ENCODE measurements around the gene PKD1L1. TPM values are rescaled to one million over a fixed set of nuclear protein-coding genes. Genes with fewer than 3 reads are reported as not detected.

PKD1L1 gene
- total RNA-seq, 1 experiment from 2014 or later: 0.07 TPM

GRCh38 chr7:47726047-47726726 lies 222.1 kb downstream of the PKD1L1 start (continued):
- TF ChIP-seq, protein P1, sequence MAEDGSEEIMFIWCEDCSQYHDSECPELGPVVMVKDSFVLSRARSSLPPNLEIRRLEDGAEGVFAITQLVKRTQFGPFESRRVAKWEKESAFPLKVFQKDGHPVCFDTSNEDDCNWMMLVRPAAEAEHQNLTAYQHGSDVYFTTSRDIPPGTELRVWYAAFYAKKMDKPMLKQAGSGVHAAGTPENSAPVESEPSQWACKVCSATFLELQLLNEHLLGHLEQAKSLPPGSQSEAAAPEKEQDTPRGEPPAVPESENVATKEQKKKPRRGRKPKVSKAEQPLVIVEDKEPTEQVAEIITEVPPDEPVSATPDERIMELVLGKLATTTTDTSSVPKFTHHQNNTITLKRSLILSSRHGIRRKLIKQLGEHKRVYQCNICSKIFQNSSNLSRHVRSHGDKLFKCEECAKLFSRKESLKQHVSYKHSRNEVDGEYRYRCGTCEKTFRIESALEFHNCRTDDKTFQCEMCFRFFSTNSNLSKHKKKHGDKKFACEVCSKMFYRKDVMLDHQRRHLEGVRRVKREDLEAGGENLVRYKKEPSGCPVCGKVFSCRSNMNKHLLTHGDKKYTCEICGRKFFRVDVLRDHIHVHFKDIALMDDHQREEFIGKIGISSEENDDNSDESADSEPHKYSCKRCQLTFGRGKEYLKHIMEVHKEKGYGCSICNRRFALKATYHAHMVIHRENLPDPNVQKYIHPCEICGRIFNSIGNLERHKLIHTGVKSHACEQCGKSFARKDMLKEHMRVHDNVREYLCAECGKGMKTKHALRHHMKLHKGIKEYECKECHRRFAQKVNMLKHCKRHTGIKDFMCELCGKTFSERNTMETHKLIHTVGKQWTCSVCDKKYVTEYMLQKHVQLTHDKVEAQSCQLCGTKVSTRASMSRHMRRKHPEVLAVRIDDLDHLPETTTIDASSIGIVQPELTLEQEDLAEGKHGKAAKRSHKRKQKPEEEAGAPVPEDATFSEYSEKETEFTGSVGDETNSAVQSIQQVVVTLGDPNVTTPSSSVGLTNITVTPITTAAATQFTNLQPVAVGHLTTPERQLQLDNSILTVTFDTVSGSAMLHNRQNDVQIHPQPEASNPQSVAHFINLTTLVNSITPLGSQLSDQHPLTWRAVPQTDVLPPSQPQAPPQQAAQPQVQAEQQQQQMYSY (CRISPR knock-in tag; IDR thresholded peaks at IDR 0.05): no peak
- no peak for TF ChIP-seq JAZF1 (CRISPR knock-in tag; IDR thresholded peaks at IDR 0.05)
- TF ChIP-seq ZNF416 (CRISPR knock-in tag; IDR thresholded peaks at IDR 0.05): no peak
- no peak for TF ChIP-seq FOXK1 (CRISPR knock-in tag; IDR thresholded peaks at IDR 0.05)

DNA sequence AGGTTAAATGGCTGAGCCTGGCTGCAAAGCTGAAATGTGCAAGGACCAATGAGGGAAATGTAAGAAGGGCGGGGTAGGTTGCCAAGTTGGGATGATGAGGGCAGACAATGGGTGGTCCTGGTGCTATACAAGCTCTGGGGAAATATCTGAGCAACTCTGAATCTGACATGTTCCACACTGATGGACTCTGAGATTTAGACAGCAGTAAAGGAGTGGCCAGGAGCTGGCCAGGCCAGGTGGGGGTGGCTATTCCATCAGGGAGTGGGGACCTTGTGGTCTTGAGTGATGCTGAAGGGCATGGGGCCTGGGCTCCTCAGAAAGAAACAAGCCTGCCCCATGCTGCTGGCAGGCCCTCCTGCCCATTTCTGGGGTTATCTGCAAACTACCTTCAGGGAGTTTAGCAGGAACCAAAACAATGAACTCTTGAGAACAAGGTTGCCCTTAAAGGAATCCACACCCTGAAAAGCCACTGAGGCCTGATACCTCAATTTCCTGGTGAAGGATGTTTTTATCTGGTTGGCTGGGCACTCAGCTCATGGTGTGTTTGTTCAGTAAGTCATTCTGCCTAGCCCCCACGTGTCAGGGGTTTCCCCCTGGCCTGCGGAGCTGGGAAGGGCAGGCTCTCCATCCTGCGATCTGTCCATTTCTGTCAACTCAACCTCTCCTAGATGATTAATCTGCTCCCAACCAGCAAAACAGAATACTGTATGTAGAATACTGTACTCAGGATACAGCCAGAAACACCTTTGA lies 223.1 kb downstream of the PKD1L1 start:
- H3K4me1 Mint-ChIP-seq: peaks cover 17% of the 10 kb centered on the region
- peaks cover 4% of the 10 kb centered on the region; the same call in 1 of the 2 replicates for H3K9me3 Mint-ChIP-seq
- ATAC-seq: no peak; the same call in 1 of the 2 replicates
- DNase-seq (ENCODE audit: low spot score): no peak
- ChIA-PET POLR2A (no interaction called here), CTCF (no interaction called here)
- no peak for TF ChIP-seq MLX (CRISPR knock-in tag; IDR thresholded peaks at IDR 0.05)
- no peak for TF ChIP-seq TCF7 (CRISPR knock-in tag; IDR thresholded peaks at IDR 0.05; ENCODE audit: low read depth)
- TF ChIP-seq ELF4 (CRISPR knock-in tag; IDR thresholded peaks at IDR 0.05; ENCODE audit: low read depth): no peak
- no peak for TF ChIP-seq ZNF121 (CRISPR knock-in tag; IDR thresholded peaks at IDR 0.05)
- no peak for TF ChIP-seq NFE2L1 (CRISPR knock-in tag; IDR thresholded peaks at IDR 0.05)
- no peak for TF ChIP-seq OVOL2 (CRISPR knock-in tag; IDR thresholded peaks at IDR 0.05; ENCODE audit: borderline replicate concordance)
- TF ChIP-seq PRRX2 (CRISPR knock-in tag; IDR thresholded peaks at IDR 0.05): no peak
- TF ChIP-seq ZNF396 (CRISPR knock-in tag; IDR thresholded peaks at IDR 0.05; ENCODE audit: borderline replicate concordance): no peak
- no peak for TF ChIP-seq STAT6 (CRISPR knock-in tag; conservative IDR thresholded peaks at IDR 0.05; ENCODE audit: low read depth)
- TF ChIP-seq HMGA2 (CRISPR knock-in tag; IDR thresholded peaks at IDR 0.05): no peak
- no peak for TF ChIP-seq ZNF317 (CRISPR knock-in tag; IDR thresholded peaks at IDR 0.05; ENCODE audit: borderline replicate concordance, low read depth)
- TF ChIP-seq NR2C2 (CRISPR knock-in tag; IDR thresholded peaks at IDR 0.05): no peak
- TF ChIP-seq ZNF263 (CRISPR knock-in tag; IDR thresholded peaks at IDR 0.05; ENCODE audit: low read depth): no peak
- TF ChIP-seq NFATC4 (CRISPR knock-in tag; IDR thresholded peaks at IDR 0.05): no peak
- TF ChIP-seq, protein P2, sequence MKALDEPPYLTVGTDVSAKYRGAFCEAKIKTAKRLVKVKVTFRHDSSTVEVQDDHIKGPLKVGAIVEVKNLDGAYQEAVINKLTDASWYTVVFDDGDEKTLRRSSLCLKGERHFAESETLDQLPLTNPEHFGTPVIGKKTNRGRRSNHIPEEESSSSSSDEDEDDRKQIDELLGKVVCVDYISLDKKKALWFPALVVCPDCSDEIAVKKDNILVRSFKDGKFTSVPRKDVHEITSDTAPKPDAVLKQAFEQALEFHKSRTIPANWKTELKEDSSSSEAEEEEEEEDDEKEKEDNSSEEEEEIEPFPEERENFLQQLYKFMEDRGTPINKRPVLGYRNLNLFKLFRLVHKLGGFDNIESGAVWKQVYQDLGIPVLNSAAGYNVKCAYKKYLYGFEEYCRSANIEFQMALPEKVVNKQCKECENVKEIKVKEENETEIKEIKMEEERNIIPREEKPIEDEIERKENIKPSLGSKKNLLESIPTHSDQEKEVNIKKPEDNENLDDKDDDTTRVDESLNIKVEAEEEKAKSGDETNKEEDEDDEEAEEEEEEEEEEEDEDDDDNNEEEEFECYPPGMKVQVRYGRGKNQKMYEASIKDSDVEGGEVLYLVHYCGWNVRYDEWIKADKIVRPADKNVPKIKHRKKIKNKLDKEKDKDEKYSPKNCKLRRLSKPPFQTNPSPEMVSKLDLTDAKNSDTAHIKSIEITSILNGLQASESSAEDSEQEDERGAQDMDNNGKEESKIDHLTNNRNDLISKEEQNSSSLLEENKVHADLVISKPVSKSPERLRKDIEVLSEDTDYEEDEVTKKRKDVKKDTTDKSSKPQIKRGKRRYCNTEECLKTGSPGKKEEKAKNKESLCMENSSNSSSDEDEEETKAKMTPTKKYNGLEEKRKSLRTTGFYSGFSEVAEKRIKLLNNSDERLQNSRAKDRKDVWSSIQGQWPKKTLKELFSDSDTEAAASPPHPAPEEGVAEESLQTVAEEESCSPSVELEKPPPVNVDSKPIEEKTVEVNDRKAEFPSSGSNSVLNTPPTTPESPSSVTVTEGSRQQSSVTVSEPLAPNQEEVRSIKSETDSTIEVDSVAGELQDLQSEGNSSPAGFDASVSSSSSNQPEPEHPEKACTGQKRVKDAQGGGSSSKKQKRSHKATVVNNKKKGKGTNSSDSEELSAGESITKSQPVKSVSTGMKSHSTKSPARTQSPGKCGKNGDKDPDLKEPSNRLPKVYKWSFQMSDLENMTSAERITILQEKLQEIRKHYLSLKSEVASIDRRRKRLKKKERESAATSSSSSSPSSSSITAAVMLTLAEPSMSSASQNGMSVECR (CRISPR knock-in tag; IDR thresholded peaks at IDR 0.05; ENCODE audit: borderline replicate concordance): no peak
- no peak for TF ChIP-seq PREB (CRISPR knock-in tag; IDR thresholded peaks at IDR 0.05; ENCODE audit: borderline replicate concordance)
- TF ChIP-seq, protein P3, sequence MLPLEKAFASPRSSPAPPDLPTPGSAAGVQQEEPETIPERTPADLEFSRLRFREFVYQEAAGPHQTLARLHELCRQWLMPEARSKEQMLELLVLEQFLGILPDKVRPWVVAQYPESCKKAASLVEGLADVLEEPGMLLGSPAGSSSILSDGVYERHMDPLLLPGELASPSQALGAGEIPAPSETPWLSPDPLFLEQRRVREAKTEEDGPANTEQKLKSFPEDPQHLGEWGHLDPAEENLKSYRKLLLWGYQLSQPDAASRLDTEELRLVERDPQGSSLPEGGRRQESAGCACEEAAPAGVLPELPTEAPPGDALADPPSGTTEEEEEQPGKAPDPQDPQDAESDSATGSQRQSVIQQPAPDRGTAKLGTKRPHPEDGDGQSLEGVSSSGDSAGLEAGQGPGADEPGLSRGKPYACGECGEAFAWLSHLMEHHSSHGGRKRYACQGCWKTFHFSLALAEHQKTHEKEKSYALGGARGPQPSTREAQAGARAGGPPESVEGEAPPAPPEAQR (CRISPR knock-in tag; IDR thresholded peaks at IDR 0.05): no peak
- H3K36me3 Mint-ChIP-seq: no peaks in the 10 kb centered on the region
- no peak overlapping the region for H3K27ac Mint-ChIP-seq
- H3K4me3 Mint-ChIP-seq: no peak overlapping the region
- H3K27me3 Mint-ChIP-seq (ENCODE audit: low read depth): no peaks in the 10 kb centered on the region
